CD4-positive, alpha-beta T cell treated with Interleukin-17A for 1 hour (primary cell): ENCODE measurements around the gene FZD10.

Experiments
- DNase-seq: peaks from one replicate; pipeline ENCODE4 v3.0.0-alpha.2; 2020

FZD10 gene

GRCh38 chr12:130132831-130133511 lies 29.3 kb upstream of the FZD10 start:
- DNase-seq: no peak

GRCh38 chr12:130133851-130134562 lies 28.3 kb upstream of the FZD10 start:
- no peak for DNase-seq

- no peak for DNase-seq
These were observed 27.7 kb upstream of the FZD10 start for GRCh38 chr12:130134563-130134915.

- DNase-seq: no peak
These were observed 25.7 kb upstream of the FZD10 start for GRCh38 chr12:130136509-130137039.

GRCh38 chr12:130137040-130138018 lies 24.9 kb upstream of the FZD10 start:
- DNase-seq: no peak

GRCh38 chr12:130138478-130138877 lies 23.8 kb upstream of the FZD10 start:
- no peak for DNase-seq

GRCh38 chr12:130139567-130140421 lies 22.5 kb upstream of the FZD10 start:
- DNase-seq: no peak

GRCh38 chr12:130141105-130141504 lies 21.2 kb upstream of the FZD10 start:
- DNase-seq: no peak

GRCh38 chr12:130141901-130142683 lies 20.2 kb upstream of the FZD10 start:
- no peak for DNase-seq

GRCh38 chr12:130142736-130143135 lies 19.5 kb upstream of the FZD10 start:
- no peak for DNase-seq

- no peak for DNase-seq
These were observed 19.1 kb upstream of the FZD10 start for GRCh38 chr12:130143136-130143535.

GRCh38 chr12:130144256-130144655 lies 18.0 kb upstream of the FZD10 start:
- no peak for DNase-seq

- no peak for DNase-seq
These were observed 16.5 kb upstream of the FZD10 start for GRCh38 chr12:130145731-130146130.

- DNase-seq: no peak
These were observed 15.9 kb upstream of the FZD10 start for GRCh38 chr12:130146176-130146931.

GRCh38 chr12:130147875-130148596 lies 14.2 kb upstream of the FZD10 start:
- no peak for DNase-seq

GRCh38 chr12:130151846-130152245 lies 10.4 kb upstream of the FZD10 start:
- DNase-seq: no peak

GRCh38 chr12:130152386-130152785 lies 9.9 kb upstream of the FZD10 start:
- no peak for DNase-seq

- DNase-seq: no peak
These were observed 8.5 kb upstream of the FZD10 start for GRCh38 chr12:130153803-130154202.

- no peak for DNase-seq
These were observed 7.8 kb upstream of the FZD10 start for GRCh38 chr12:130154276-130155070.
